GM19035 (cell line): ENCODE data around the gene BRD4.

Source experiments
- ATAC-seq: cut with Tn5 transposase; IDR thresholded peaks from one replicate; pipeline ENCODE4 v1.9.1; 2021; ENCODE audit not compliant: unreplicated experiment

Gene BRD4

GRCh38 chr19:15234431-15235130 lies 97.8 kb downstream of the BRD4 start:
- no peak for ATAC-seq

- no peak for ATAC-seq
Observed at GRCh38 chr19:15231271-15231670, 101.1 kb downstream of the BRD4 start.

GRCh38 chr19:15227261-15227660 lies 105.1 kb downstream of the BRD4 start:
- ATAC-seq: no peak

GRCh38 chr19:15225760-15226159 lies 106.6 kb downstream of the BRD4 start:
- ATAC-seq: no peak

- ATAC-seq: no peak
Observed at GRCh38 chr19:15223649-15224361, 108.5 kb downstream of the BRD4 start.

- ATAC-seq: peak; percentile 85
Observed at GRCh38 chr19:15222738-15223648, 109.3 kb downstream of the BRD4 start.

- no peak for ATAC-seq
Observed at GRCh38 chr19:15220833-15221232, 111.5 kb downstream of the BRD4 start.

GRCh38 chr19:15218501-15218900 lies 113.8 kb downstream of the BRD4 start:
- no peak for ATAC-seq

GRCh38 chr19:15216363-15216762 lies 116.0 kb downstream of the BRD4 start:
- ATAC-seq: no peak

- ATAC-seq: no peak
Observed at GRCh38 chr19:15213715-15214381, 118.5 kb downstream of the BRD4 start.

GRCh38 chr19:15212711-15213110 lies 119.6 kb downstream of the BRD4 start:
- no peak for ATAC-seq

- no peak for ATAC-seq
Observed at GRCh38 chr19:15210323-15210781, 122.0 kb downstream of the BRD4 start.

GRCh38 chr19:15201374-15202023 lies 130.8 kb downstream of the BRD4 start:
- ATAC-seq: no peak

- no peak for ATAC-seq
Observed at GRCh38 chr19:15200553-15201364, 131.6 kb downstream of the BRD4 start, which contains the start of gene NOTCH3. TSS of gene NOTCH3 (minus strand) at chr19:15200995. CDS start at chr19:15200905, 90 bp downstream.

- no peak for ATAC-seq
Observed at GRCh38 chr19:15199661-15200552, 132.4 kb downstream of the BRD4 start.

GRCh38 chr19:15198951-15199660 lies 133.2 kb downstream of the BRD4 start:
- ATAC-seq: no peak

- ATAC-seq: no peak
Observed at GRCh38 chr19:15197942-15198341, 134.4 kb downstream of the BRD4 start.
